ENCODE data around the gene OBSL1. TPM values are rescaled to one million over a fixed set of nuclear protein-coding genes. Genes with fewer than 3 reads are reported as not detected.
A peak's percentile ranks its signal among the peaks of the same experiment; 100 is the strongest.

Gene OBSL1
- total RNA-seq, 1 donor = 39.2 TPM

DNA sequence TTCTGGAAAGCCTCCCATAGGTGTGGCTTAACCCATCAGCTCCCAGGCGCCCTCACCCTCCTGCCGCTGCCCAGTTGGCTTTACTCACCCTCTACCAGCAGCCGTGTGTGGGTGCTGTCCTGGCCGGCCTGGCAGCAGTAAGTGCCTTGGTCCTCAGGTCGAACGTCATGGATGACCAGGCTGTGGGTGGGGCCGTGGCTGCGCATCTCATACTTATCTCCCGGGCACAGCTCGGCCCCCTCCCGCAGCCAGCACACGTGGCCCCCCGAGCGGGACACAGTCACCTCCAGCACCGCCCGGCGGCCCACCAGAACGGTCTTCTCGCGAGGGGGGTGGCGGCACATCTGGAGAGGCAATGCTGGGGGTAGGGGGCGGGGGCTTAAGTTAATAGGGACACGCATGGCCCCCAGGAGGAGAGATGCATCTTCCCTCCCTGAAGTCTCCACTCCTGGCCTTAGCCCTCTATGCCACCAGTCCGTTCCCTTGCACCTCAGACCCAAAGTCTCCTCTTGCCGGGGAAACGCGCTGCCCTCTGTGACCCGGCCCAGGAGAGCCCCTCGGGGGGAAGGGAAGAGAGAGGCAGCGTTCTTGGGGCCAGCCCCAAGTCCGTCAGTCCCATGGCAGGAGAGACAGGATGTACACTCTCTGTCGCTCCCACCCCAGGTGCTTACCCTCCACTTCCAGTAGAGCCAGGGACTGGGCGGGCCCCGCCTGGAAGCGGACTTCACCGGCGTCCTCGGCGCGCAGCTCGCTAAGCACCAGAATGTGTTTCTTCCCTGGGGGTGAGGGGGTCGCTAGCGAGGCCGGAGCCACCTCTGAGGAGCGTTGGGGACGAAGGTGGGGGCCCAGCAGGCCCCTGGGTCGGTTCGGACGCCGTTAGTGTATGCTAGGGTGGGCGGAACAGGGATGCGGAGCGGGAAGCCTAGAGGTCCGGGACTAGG, 19.6 kb downstream of the OBSL1 start:
- DNase-seq (ENCODE audit: low read depth) = peak; percentile 35
- peak overlapping the region; percentile 71 for H3K4me3 ChIP-seq (ENCODE audit: low read depth, low read length)
- TF ChIP-seq, protein P1, sequence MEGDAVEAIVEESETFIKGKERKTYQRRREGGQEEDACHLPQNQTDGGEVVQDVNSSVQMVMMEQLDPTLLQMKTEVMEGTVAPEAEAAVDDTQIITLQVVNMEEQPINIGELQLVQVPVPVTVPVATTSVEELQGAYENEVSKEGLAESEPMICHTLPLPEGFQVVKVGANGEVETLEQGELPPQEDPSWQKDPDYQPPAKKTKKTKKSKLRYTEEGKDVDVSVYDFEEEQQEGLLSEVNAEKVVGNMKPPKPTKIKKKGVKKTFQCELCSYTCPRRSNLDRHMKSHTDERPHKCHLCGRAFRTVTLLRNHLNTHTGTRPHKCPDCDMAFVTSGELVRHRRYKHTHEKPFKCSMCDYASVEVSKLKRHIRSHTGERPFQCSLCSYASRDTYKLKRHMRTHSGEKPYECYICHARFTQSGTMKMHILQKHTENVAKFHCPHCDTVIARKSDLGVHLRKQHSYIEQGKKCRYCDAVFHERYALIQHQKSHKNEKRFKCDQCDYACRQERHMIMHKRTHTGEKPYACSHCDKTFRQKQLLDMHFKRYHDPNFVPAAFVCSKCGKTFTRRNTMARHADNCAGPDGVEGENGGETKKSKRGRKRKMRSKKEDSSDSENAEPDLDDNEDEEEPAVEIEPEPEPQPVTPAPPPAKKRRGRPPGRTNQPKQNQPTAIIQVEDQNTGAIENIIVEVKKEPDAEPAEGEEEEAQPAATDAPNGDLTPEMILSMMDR (IDR thresholded peaks at IDR 0.05; ENCODE audit: insufficient read depth, low read length) = no peak

- H3K4me3 ChIP-seq (ENCODE audit: low read depth, low read length) = no peak overlapping the region
- DNase-seq (ENCODE audit: low read depth) = no peak
These were observed 21.7 kb downstream of the OBSL1 start for GRCh38 chr2:219549619-219550018.

DNA sequence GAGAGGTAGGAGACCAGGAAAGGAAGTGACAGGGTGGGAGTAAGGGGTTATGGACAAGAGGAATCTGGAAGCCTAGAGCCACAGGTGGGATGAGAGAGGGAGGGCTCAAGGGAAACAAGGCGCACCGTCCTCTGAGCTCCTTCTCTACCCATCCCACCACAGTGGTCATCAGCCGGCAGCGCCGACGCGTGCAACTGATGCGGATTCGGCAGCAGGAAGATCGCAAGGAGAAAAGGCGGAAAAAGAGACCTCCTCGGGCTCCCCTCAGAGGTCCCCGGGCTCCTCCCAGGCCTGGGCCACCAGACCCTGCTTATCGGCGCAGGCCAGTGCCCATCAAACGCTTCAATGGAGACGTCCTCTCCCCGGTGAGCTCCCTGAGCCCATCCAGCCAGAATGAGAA, 22.3 kb downstream of the OBSL1 start:
- no peak for DNase-seq (ENCODE audit: low read depth)
- H3K4me3 ChIP-seq (ENCODE audit: low read depth, low read length) = no peak overlapping the region
- TF ChIP-seq, protein P1 (IDR thresholded peaks at IDR 0.05; ENCODE audit: insufficient read depth, low read length) = no peak

More at GRCh38 chr2:219549619-219550018, 21.7 kb downstream of the OBSL1 start:
- TF ChIP-seq, protein P1 (IDR thresholded peaks at IDR 0.05; ENCODE audit: insufficient read depth, low read length) = no peak

GRCh38 chr2:219547621-219548020, 23.7 kb downstream of the OBSL1 start:
- DNase-seq (ENCODE audit: low read depth) = no peak
- no peak overlapping the region for H3K4me3 ChIP-seq (ENCODE audit: low read depth, low read length)
- TF ChIP-seq, protein P1 (IDR thresholded peaks at IDR 0.05; ENCODE audit: insufficient read depth, low read length) = no peak

GRCh38 chr2:219545943-219546352, 25.4 kb downstream of the OBSL1 start:
- DNase-seq (ENCODE audit: low read depth) = no peak
- TF ChIP-seq, protein P1 (IDR thresholded peaks at IDR 0.05; ENCODE audit: insufficient read depth, low read length) = no peak
- H3K4me3 ChIP-seq (ENCODE audit: low read depth, low read length) = no peak overlapping the region

- no peak overlapping the region for H3K4me3 ChIP-seq (ENCODE audit: low read depth, low read length)
- no peak for DNase-seq (ENCODE audit: low read depth)
- TF ChIP-seq, protein P1 (IDR thresholded peaks at IDR 0.05; ENCODE audit: insufficient read depth, low read length) = no peak
These were observed 25.9 kb downstream of the OBSL1 start for GRCh38 chr2:219545295-219545942.

Data from fibroblast of the aortic adventitia (primary cell).